ENCODE data around the gene TRIM26. TPM values are rescaled to one million over a fixed set of nuclear protein-coding genes. Genes with fewer than 3 reads are reported as not detected.
A peak's percentile ranks its signal among the peaks of the same experiment; 100 is the strongest.

The TRIM26 gene
- total and polyA plus RNA-seq, 2 of the 13 experiments (the other 11 are each of a cell fraction or from before 2014, with no cell fraction given): 27.1 to 38.7 TPM

DNA sequence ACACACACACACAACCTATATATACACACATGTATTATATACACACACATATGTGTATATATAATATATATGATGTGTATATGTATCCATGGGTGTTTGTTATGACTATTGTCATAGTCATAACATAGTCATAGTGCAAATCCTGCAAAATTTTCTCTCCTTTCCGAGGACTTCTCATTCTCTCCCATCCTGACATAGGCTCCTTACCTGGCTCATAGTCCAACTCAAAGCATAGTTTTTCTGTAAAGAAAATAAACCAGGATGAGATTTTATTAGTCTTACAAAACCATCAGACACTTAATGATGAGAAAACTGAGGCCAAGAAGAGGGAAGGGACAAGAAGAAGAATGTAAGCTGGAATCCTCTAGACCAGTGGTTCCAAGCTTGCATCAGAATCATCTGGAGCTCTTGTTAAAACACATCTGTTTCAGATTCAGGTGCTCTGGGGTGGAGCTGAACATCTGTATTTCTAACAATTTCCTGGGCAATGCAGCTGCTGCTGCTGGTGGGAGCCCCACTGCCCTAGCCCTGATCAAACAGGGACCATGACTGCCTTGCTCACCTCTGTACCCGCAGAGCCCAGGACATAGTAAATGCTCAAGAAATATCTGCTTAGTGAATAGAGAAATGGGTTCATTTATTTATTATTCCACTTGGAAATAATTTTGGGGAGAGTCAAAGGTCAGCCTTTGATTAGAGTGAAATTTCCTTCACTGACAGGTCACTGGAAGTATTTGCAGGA, 57.5 kb downstream of the TRIM26 start:
- FAIRE-seq (no peak), DNase-seq (ENCODE audit: low spot score) (no peak), ATAC-seq (no peak)
- Histone ChIP-seq H2AFZ (ENCODE audit: low read length) (no peak overlapping the region), H3K4me3 (replicated peaks in 1 of 3; ENCODE audit: insufficient read depth in 1 of 3, low read depth in 2 of 3, low read length in 3 of 3) (no peak overlapping the region; a peak in 1 of 6 replicates), H3K36me3 (replicated peaks in 1 of 2; ENCODE audit: control insufficient read depth in 1 of 2, insufficient read depth in 2 of 2, low read length in 2 of 2) (no peaks in the 10 kb centered on the region), H3K4me2 (ENCODE audit: low read depth, low read length) (peak overlapping the region; percentile 57), H4K20me1 (ENCODE audit: insufficient read depth, low read length) (no peaks in the 10 kb centered on the region), H3K27ac (ENCODE audit: extremely low read length, insufficient read depth, low read length) (no peak overlapping the region), H3K9me3 (ENCODE audit: low read length) (no peaks in the 10 kb centered on the region), H3K79me2 (ENCODE audit: insufficient read depth, low read length) (no peaks in the 10 kb centered on the region), H3K9ac (ENCODE audit: insufficient read depth, low read depth, low read length) (no peak overlapping the region), H3K4me1 (ENCODE audit: insufficient read depth, low read length) (peaks cover 70% of the 10 kb centered on the region), H3K27me3 (ENCODE audit: control insufficient read depth in 1 of 2, insufficient read depth in 2 of 2, low read length in 2 of 2) (no peaks in the 10 kb centered on the region)
- TF ChIP-seq BCL6 (CRISPR knock-in tag; IDR thresholded peaks at IDR 0.05): no peak
- TF ChIP-seq SSRP1 (CRISPR knock-in tag; IDR thresholded peaks at IDR 0.05): 0 out of 2 replicates have a peak, but pooled peaks have one; percentile 39
- TF ChIP-seq TGIF2 (CRISPR knock-in tag; IDR thresholded peaks at IDR 0.05): 0 out of 2 replicates have a peak, but pooled peaks have one; percentile 41
- no peak for TF ChIP-seq ZNF83 (CRISPR knock-in tag; IDR thresholded peaks at IDR 0.05; ENCODE audit: borderline replicate concordance)
- TF ChIP-seq AGO1 (IDR thresholded peaks at IDR 0.05; ENCODE audit: low read depth, low read length, poor library complexity, severe bottlenecking): no peak
- TF ChIP-seq ELF4 (CRISPR knock-in tag; IDR thresholded peaks at IDR 0.05; ENCODE audit: borderline replicate concordance): no peak
- TF ChIP-seq, protein P1, sequence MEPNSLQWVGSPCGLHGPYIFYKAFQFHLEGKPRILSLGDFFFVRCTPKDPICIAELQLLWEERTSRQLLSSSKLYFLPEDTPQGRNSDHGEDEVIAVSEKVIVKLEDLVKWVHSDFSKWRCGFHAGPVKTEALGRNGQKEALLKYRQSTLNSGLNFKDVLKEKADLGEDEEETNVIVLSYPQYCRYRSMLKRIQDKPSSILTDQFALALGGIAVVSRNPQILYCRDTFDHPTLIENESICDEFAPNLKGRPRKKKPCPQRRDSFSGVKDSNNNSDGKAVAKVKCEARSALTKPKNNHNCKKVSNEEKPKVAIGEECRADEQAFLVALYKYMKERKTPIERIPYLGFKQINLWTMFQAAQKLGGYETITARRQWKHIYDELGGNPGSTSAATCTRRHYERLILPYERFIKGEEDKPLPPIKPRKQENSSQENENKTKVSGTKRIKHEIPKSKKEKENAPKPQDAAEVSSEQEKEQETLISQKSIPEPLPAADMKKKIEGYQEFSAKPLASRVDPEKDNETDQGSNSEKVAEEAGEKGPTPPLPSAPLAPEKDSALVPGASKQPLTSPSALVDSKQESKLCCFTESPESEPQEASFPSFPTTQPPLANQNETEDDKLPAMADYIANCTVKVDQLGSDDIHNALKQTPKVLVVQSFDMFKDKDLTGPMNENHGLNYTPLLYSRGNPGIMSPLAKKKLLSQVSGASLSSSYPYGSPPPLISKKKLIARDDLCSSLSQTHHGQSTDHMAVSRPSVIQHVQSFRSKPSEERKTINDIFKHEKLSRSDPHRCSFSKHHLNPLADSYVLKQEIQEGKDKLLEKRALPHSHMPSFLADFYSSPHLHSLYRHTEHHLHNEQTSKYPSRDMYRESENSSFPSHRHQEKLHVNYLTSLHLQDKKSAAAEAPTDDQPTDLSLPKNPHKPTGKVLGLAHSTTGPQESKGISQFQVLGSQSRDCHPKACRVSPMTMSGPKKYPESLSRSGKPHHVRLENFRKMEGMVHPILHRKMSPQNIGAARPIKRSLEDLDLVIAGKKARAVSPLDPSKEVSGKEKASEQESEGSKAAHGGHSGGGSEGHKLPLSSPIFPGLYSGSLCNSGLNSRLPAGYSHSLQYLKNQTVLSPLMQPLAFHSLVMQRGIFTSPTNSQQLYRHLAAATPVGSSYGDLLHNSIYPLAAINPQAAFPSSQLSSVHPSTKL (CRISPR knock-in tag; IDR thresholded peaks at IDR 0.05): 0 out of 2 replicates have a peak, but pooled peaks have one; percentile 16
- no peak for TF ChIP-seq ZNF251 (CRISPR knock-in tag; IDR thresholded peaks at IDR 0.05)
- TF ChIP-seq KDM2A (CRISPR knock-in tag; IDR thresholded peaks at IDR 0.05; ENCODE audit: borderline replicate concordance, low read depth): no peak
- TF ChIP-seq, protein P2, sequence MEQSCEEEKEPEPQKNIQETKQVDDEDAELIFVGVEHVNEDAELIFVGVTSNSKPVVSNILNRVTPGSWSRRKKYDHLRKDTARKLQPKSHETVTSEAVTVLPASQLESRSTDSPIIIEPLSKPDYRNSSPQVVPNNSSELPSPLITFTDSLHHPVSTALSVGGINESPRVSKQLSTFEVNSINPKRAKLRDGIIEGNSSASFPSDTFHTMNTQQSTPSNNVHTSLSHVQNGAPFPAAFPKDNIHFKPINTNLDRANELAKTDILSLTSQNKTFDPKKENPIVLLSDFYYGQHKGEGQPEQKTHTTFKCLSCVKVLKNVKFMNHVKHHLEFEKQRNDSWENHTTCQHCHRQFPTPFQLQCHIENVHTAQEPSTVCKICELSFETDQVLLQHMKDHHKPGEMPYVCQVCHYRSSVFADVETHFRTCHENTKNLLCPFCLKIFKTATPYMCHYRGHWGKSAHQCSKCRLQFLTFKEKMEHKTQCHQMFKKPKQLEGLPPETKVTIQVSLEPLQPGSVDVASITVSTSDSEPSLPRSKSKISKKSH (CRISPR knock-in tag; IDR thresholded peaks at IDR 0.05; ENCODE audit: borderline replicate concordance): no peak
- TF ChIP-seq, protein P3, sequence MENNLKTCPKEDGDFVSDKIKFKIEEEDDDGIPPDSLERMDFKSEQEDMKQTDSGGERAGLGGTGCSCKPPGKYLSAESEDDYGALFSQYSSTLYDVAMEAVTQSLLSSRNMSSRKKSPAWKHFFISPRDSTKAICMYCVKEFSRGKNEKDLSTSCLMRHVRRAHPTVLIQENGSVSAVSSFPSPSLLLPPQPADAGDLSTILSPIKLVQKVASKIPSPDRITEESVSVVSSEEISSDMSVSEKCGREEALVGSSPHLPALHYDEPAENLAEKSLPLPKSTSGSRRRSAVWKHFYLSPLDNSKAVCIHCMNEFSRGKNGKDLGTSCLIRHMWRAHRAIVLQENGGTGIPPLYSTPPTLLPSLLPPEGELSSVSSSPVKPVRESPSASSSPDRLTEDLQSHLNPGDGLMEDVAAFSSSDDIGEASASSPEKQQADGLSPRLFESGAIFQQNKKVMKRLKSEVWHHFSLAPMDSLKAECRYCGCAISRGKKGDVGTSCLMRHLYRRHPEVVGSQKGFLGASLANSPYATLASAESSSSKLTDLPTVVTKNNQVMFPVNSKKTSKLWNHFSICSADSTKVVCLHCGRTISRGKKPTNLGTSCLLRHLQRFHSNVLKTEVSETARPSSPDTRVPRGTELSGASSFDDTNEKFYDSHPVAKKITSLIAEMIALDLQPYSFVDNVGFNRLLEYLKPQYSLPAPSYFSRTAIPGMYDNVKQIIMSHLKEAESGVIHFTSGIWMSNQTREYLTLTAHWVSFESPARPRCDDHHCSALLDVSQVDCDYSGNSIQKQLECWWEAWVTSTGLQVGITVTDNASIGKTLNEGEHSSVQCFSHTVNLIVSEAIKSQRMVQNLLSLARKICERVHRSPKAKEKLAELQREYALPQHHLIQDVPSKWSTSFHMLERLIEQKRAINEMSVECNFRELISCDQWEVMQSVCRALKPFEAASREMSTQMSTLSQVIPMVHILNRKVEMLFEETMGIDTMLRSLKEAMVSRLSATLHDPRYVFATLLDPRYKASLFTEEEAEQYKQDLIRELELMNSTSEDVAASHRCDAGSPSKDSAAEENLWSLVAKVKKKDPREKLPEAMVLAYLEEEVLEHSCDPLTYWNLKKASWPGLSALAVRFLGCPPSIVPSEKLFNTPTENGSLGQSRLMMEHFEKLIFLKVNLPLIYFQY (CRISPR knock-in tag; IDR thresholded peaks at IDR 0.05; ENCODE audit: borderline replicate concordance): no peak
- intact Hi-C loops (cut with micrococcal nuclease; ENCODE audit: unreplicated experiment) (no loop called here), in situ Hi-C loops (cut with HindIII; ENCODE audit: extremely low pct_ligation_motif_present, low pct_unique_long_range_greater_than_20kb) (no loop called here)
- no TSS peak for BruUV-seq (replicated peaks)
- CTCF ChIA-PET (ENCODE audit: low intra/inter-chr PET ratio, low total read pairs): no interaction called here
- 75% methylated on average over 2 of the region's 2 CpGs for WGBS (ENCODE audit: low lambda C conversion rate)
- POLR2A ChIA-PET: interaction anchor here (0.8 to 1.2 kb wide), 3 partner anchors 8 to 54 kb away, joined by 3 to 5 read pairs (median 5); partner anchors contain the start of gene TRIM40
